Left renal cortex interstitium (tissue), 4 donors: ENCODE measurements around the gene PRKACA. TPM values are rescaled to one million over a fixed set of nuclear protein-coding genes. Genes with fewer than 3 reads are reported as not detected.
"Not testable (repeated sequence)": the region's sequence is repeated elsewhere in the genome, so short reads cannot be mapped to it uniquely, and the experiment has no call there.

Experiments
- DNase-seq, 4 donors: peaks; one replicate each; pipeline ENCODE4 v3.0.0-alpha.2; 2013; ENCODE audit warnings: low read depth in 4 of 4, low spot score in 2 of 4, missing footprints in 1 of 4
- polyA plus RNA-seq, 4 donors: library from polyadenylated mRNA; unstranded; fragments of 120-200 nt; gene quantifications; one replicate each; pipeline ENCODE4 v1.2.1, GENCODE V29; 2013; ENCODE audit not compliant: insufficient read length in 4 of 4

The PRKACA gene
- polyA plus RNA-seq, 4 donors = 91.0 to 107 (median 93.6) TPM

- DNase-seq = no peak
Measured at GRCh38 chr19:14053500-14053899, 64.1 kb downstream of the PRKACA start.

- DNase-seq = no peak
Measured at GRCh38 chr19:14053032-14053431, 64.5 kb downstream of the PRKACA start.

GRCh38 chr19:14052470-14052869 lies 65.1 kb downstream of the PRKACA start:
- no peak for DNase-seq

- DNase-seq = no peak
Measured at GRCh38 chr19:14051980-14052379, 65.6 kb downstream of the PRKACA start.

GRCh38 chr19:14050961-14051360 lies 66.6 kb downstream of the PRKACA start:
- not testable (repeated sequence) for DNase-seq

- DNase-seq = no peak
Measured at GRCh38 chr19:14050512-14050911, 67.0 kb downstream of the PRKACA start.

- DNase-seq = no peak
Measured at GRCh38 chr19:14048443-14049153, 69.0 kb downstream of the PRKACA start.

GRCh38 chr19:14047866-14048265 lies 69.7 kb downstream of the PRKACA start:
- DNase-seq = not testable (repeated sequence)

DNA sequence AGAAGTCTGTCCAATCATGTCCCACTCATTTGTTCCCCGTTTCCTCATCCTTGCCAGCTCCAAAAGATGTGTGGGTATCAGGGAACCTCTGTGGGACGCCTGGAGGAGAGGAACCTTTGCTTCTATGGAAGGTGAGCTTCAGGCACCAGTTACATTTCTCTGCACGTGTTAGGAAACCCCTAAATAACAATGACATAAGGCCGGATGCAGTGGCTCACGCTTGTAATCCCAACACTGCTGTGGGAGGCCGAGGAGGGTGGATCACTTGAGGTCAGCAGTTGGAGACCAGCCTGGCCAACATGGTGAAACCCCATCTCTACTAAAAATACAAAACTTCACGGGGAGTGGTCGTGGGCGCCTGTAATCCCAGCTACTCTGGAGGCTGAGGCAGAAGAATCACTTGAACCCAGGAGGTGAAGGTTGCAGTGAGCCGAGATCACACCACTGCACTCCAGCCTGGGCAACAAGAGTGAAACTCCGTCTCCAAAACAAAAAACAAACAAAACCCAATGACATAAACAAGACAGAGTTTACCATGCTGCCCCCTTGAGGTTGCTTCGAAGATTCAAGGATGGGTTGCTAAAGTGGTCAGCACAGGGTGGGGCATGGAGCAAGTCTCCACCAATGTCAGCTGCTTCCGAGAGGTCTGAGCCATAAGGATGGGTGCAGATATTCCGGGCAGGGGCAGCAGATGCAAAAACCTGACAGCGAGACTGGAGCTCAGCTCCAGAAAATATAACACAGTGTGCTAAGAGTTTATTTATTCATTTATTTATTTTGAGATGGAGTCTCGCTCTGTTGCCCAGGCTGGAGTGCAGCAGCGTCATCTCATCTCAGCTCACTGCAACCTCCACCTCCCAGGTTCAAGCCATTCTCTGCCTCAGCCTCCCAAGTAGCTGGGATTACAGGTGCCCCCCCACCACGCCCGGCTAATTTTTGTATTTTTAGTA lies 74.6 kb downstream of the PRKACA start:
- peak in 1 of 4 donors; percentile 71 for DNase-seq

Other genes starting within 250 kb of the PRKACA start
- 1 to 10 TPM; 1.1 to 2.8 (median 1.6) TPM for gene NANOS3, start 240.6 kb downstream of the PRKACA start, polyA plus RNA-seq
- gene BRME1, start 211.6 kb downstream of the PRKACA start, polyA plus RNA-seq = 1 to 10 TPM; 4.1 to 9.6 (median 6.0) TPM
- gene CC2D1A, start 211.6 kb downstream of the PRKACA start, polyA plus RNA-seq = 10 to 100 TPM; 19.3 to 45.6 (median 33.4) TPM
- gene PODNL1, start 179.3 kb downstream of the PRKACA start, polyA plus RNA-seq = 1 to 10 TPM in 3 of 4 donors, under 1 TPM in 1; 0.93 to 1.8 (median 1.3) TPM
- 10 to 100 TPM; 27.8 to 47.9 (median 40.1) TPM for gene DCAF15, start 165.3 kb downstream of the PRKACA start, polyA plus RNA-seq
- 10 to 100 TPM in 3 of 4 donors, 1 to 10 TPM in 1; 9.0 to 18.5 (median 15.2) TPM for gene RFX1, start 111.4 kb downstream of the PRKACA start, polyA plus RNA-seq
- gene RLN3, start 89.6 kb downstream of the PRKACA start, polyA plus RNA-seq = not detected
- 1 to 10 TPM; 5.7 to 8.4 (median 7.8) TPM for gene IL27RA, start 86.0 kb downstream of the PRKACA start, polyA plus RNA-seq
- 10 to 100 TPM; 18.7 to 36.9 (median 26.6) TPM for gene PALM3, start 55.7 kb downstream of the PRKACA start, polyA plus RNA-seq
- 10 to 100 TPM in 1 of 4 donors, 1 to 10 TPM in 3; 6.2 to 10.1 (median 8.0) TPM for gene MISP3, start 45.0 kb downstream of the PRKACA start, polyA plus RNA-seq
- gene C19orf67, start 32.0 kb downstream of the PRKACA start, polyA plus RNA-seq = under 1 TPM in 2 of 4 donors, not detected in 2; 0.10 to 0.16 TPM
- 10 to 100 TPM; 33.4 to 63.7 (median 53.0) TPM for gene SAMD1, start 27.0 kb downstream of the PRKACA start, polyA plus RNA-seq
- gene ASF1B, start 18.8 kb upstream of the PRKACA start, polyA plus RNA-seq = 10 to 100 TPM; 17.2 to 23.8 (median 19.5) TPM
- 10 to 100 TPM; 31.4 to 62.2 (median 48.9) TPM for gene ADGRL1, start 88.4 kb upstream of the PRKACA start, polyA plus RNA-seq